K562 (cell line): Measurements from ENCODE around the gene PCBP4. TPM values are rescaled to one million over a fixed set of nuclear protein-coding genes. Genes with fewer than 3 reads are reported as not detected.

Experiments used
- ATAC-seq: fragments of 200-7000 bp; cut with Tn5 transposase; 3 replicates; pipeline ENCODE4 v1.9.1; 2020; ENCODE audit warnings: moderate library complexity
- BruUV-seq: library from RNA; stranded (reverse); fragments of 400-500 nt; replicated peaks from 2 replicates; lab custom pipeline; 2021; lab: Mats Ljungman, UMichigan
- CTCF ChIA-PET: fragments of 300-600 bp; formaldehyde crosslinking; extraction: SDS; loops from one replicate; lab custom pipeline; 2021; ENCODE audit warnings: low intra/inter-chr PET ratio; lab: Yijun Ruan, JAX
- POLR2A ChIA-PET: fragments of 300-600, 350-650 bp; sonication (Branson Sonifier 250); formaldehyde crosslinking; extraction: SDS; loops from one replicate; lab custom pipeline; 2021; ENCODE audit warnings: antibody characterized with exemption, inconsistent platforms; lab: Yijun Ruan, JAX
- DNase-seq, 4 experiments: peaks; one replicate each; pipeline versions ENCODE4 v3.0.0 to v3.0.0-alpha.2; 2011 to 2018; ENCODE audit warnings: low spot score in 3 of 4, mixed read lengths in 3 of 4; ENCODE audit errors: extremely low read depth in 1 of 4
- FAIRE-seq: peaks from 2 replicates; lab custom pipeline; 2011; peaks lifted over from hg19 to GRCh38; lab: Jason Lieb, UNC
- H2AFZ ChIP-seq: 2 replicates; pipeline ENCODE4 v1.6.0; 2011; ENCODE audit warnings: low read depth, low read length, control low read depth, inconsistent platforms
- H3K27ac ChIP-seq: fragments of 200-600 bp; 3 replicates; pipeline ENCODE4 v1.8.0; 2011; ENCODE audit warnings: low read depth, mild to moderate bottlenecking, control low read depth, inconsistent platforms, low read length, moderate library complexity, mixed read lengths; ENCODE audit errors: extremely low read depth
- H3K27me3 ChIP-seq, 2 experiments: fragments of 300-600 bp in 1 of 2; 2 replicates in 1 of 2; 3 replicates in 1 of 2; pipeline versions ENCODE4 v1.6.0 to v1.8.0; 2011; ENCODE audit warnings: inconsistent platforms in 2 of 2, low read length in 2 of 2, mild to moderate bottlenecking in 1 of 2, mixed read lengths in 1 of 2, moderate library complexity in 1 of 2; ENCODE audit not compliant: control insufficient read depth in 2 of 2, insufficient read depth in 2 of 2
- H3K36me3 ChIP-seq: fragments of 300-600 bp; 3 replicates; pipeline ENCODE4 v1.8.0; 2011; ENCODE audit warnings: mild to moderate bottlenecking, low read length, inconsistent platforms; ENCODE audit not compliant: control insufficient read depth, insufficient read depth
- H3K4me1 ChIP-seq, 2 experiments: fragments of 200-600 bp in 1 of 2; replicated peaks in 1 of 2; 2 replicates in 1 of 2; 3 replicates in 1 of 2; pipeline versions ENCODE4 v1.5.1 to v1.8.0; 2011; ENCODE audit warnings: inconsistent platforms in 2 of 2, low read length in 2 of 2, mild to moderate bottlenecking in 1 of 2, mixed read lengths in 1 of 2, moderate library complexity in 1 of 2; ENCODE audit not compliant: control insufficient read depth in 2 of 2, insufficient read depth in 2 of 2
- H3K4me2 ChIP-seq: 2 replicates; pipeline ENCODE4 v1.6.1; 2011; ENCODE audit warnings: low read length, control low read depth, inconsistent platforms, mixed read lengths; ENCODE audit not compliant: insufficient read depth
- H3K4me3 ChIP-seq: fragments of 200-600 bp; sonication (generic), shearing (Covaris generic); 2 replicates; pipeline ENCODE4 v1.5.1; 2016; ENCODE audit warnings: control low read depth, inconsistent platforms
- H3K79me2 ChIP-seq: fragments of 200-600 bp; 3 replicates; pipeline ENCODE4 v1.8.0; 2011; ENCODE audit warnings: low read length, inconsistent platforms; ENCODE audit not compliant: control insufficient read depth, insufficient read depth
- H3K9ac ChIP-seq, 2 experiments: 2 replicates each; pipeline versions ENCODE4 v1.6.0 to v1.6.1; 2011; ENCODE audit warnings: low read depth in 2 of 2, low read length in 2 of 2, control low read depth in 1 of 2, inconsistent platforms in 1 of 2, mild to moderate bottlenecking in 1 of 2, mixed read lengths in 1 of 2; ENCODE audit not compliant: insufficient read depth in 1 of 2
- H3K9me1 ChIP-seq: one replicate; pipeline ENCODE4 v1.6.0; 2011; ENCODE audit warnings: inconsistent platforms, mild to moderate bottlenecking, low read length, moderate library complexity; ENCODE audit not compliant: control insufficient read depth, insufficient read depth
- H3K9me3 ChIP-seq: replicated peaks from 2 replicates; pipeline ENCODE4 v1.5.1; 2011; ENCODE audit warnings: low read depth, low read length, inconsistent platforms; ENCODE audit not compliant: control insufficient read depth, insufficient read depth
- H4K20me1 ChIP-seq: replicated peaks from 2 replicates; pipeline ENCODE4 v1.6.1; 2011; ENCODE audit warnings: low read length, inconsistent platforms, mixed read lengths; ENCODE audit not compliant: control insufficient read depth, insufficient read depth
- EGR1 ChIP-seq: fragments of 450-650 bp; conservative IDR thresholded peaks from 2 replicates; pipeline ENCODE4 v1.6.1; 2017; ENCODE audit warnings: mild to moderate bottlenecking
- GABPA ChIP-seq: fragments of 200-800 bp; sonication (Bioruptor generic); conservative IDR thresholded peaks from 2 replicates; pipeline ENCODE4 v1.6.1; 2016; ENCODE audit warnings: low read depth, missing genetic modification characterization, missing compliant biosample characterization
- GABPB1 ChIP-seq: sonication (generic); formaldehyde crosslinking; IDR thresholded peaks from 2 replicates; pipeline ENCODE4 v1.8.0; 2022; ENCODE audit warnings: mild to moderate bottlenecking, missing genetic modification reagents
- MEF2A ChIP-seq: IDR thresholded peaks from 2 replicates; pipeline ENCODE4 v1.6.1; 2011; ENCODE audit warnings: low read depth, mild to moderate bottlenecking, low read length, moderate library complexity; ENCODE audit not compliant: control insufficient read depth
- MEF2D ChIP-seq: conservative IDR thresholded peaks from 2 replicates; pipeline ENCODE4 v1.6.1; 2016; ENCODE audit warnings: low read depth, missing genetic modification characterization, missing compliant biosample characterization
- PHF8 ChIP-seq: fragments of 200-600 bp; sonication (generic); IDR thresholded peaks from 2 replicates; pipeline ENCODE4 v1.6.1; 2012; ENCODE audit warnings: mixed run types, mild to moderate bottlenecking, inconsistent platforms, low read length, moderate library complexity, borderline replicate concordance
- SMARCC2 ChIP-seq: fragments of 450-650 bp; IDR thresholded peaks from 2 replicates; pipeline ENCODE4 v1.6.1; 2017; ENCODE audit warnings: antibody characterized with exemption, moderate library complexity, mild to moderate bottlenecking, low read depth
- ZBTB7A ChIP-seq: IDR thresholded peaks from 2 replicates; pipeline ENCODE4 v1.6.1; 2011; ENCODE audit warnings: low read depth, mild to moderate bottlenecking, low read length, moderate library complexity, borderline replicate concordance; ENCODE audit not compliant: control insufficient read depth
- WGBS: fragments of 100-300 bp; shearing (Covaris generic); methylation state at CpG from one replicate; pipeline ENCODE4 v1.1.6; 2016; ENCODE audit warnings: low coverage, mixed read lengths; ENCODE audit not compliant: insufficient coverage; ENCODE audit errors: missing lambda C conversion rate; 5-methylcytosine and 5-hydroxymethylcytosine counted together
- in situ Hi-C: fragments of 300-500 bp; cut with MboI; formaldehyde crosslinking; loops from 4 replicates; pipeline ENCODE4 v1.15.0; 2018; ENCODE audit warnings: inconsistent platforms, mixed read lengths
- intact Hi-C: fragments of 100-400 bp; cut with micrococcal nuclease; formaldehyde crosslinking; loops from 2 replicates; pipeline ENCODE4 v1.14.2; 2022
- polyA plus RNA-seq, 8 experiments: library from polyadenylated mRNA; depleted of rRNA in 4 of 8; stranded (reverse) in 5 of 8; unstranded in 3 of 8; fragments of >200 nt; fragmentation: Nextera tagmentation in 2 of 8; fragmentation: Illumina TruSeq in 1 of 8; extraction: Ambion mirVana in 2 of 8; extraction: Trizol in 1 of 8; gene quantifications; 2 replicates each; pipeline versions ENCODE4 v1.2.1 to v1.2.3, GENCODE V29; 2011 to 2014; ENCODE audit warnings: inconsistent platforms in 1 of 8, missing spikeins in 1 of 8
- total RNA-seq, 7 experiments: library from RNA; depleted of rRNA in 6 of 7; stranded (reverse); fragments of >200 nt in 6 of 7; fragmentation: Illumina TruSeq in 2 of 7; extraction: Trizol in 2 of 7; gene quantifications; 2 replicates each; pipeline versions ENCODE4 v1.2.1 to v1.2.3, GENCODE V29; 2011 to 2021; ENCODE audit warnings: low replicate concordance in 1 of 7
- TF ChIP-seq, protein P1 (sequence below): sonication (generic); formaldehyde crosslinking; IDR thresholded peaks from 2 replicates; pipeline ENCODE4 v1.8.0; 2022; ENCODE audit warnings: missing genetic modification reagents, mild to moderate bottlenecking, moderate library complexity, borderline replicate concordance
- TF ChIP-seq, protein P2 (sequence below): fragments of 200-800 bp; sonication (Bioruptor generic); IDR thresholded peaks from 2 replicates; pipeline ENCODE4 v1.6.1; 2017; ENCODE audit warnings: missing genetic modification characterization, missing compliant biosample characterization
- TF ChIP-seq, protein P3 (sequence below): fragments of 450-650 bp; IDR thresholded peaks from 2 replicates; pipeline ENCODE4 v1.6.1; 2014; ENCODE audit warnings: low read depth, mild to moderate bottlenecking, moderate library complexity, borderline replicate concordance

Gene PCBP4
- total and polyA plus RNA-seq, 9 of the 15 experiments (the other 6 are each of a cell fraction or from before 2014, with no cell fraction given): 0.06 to 5.8 (median 2.6) TPM

DNA sequence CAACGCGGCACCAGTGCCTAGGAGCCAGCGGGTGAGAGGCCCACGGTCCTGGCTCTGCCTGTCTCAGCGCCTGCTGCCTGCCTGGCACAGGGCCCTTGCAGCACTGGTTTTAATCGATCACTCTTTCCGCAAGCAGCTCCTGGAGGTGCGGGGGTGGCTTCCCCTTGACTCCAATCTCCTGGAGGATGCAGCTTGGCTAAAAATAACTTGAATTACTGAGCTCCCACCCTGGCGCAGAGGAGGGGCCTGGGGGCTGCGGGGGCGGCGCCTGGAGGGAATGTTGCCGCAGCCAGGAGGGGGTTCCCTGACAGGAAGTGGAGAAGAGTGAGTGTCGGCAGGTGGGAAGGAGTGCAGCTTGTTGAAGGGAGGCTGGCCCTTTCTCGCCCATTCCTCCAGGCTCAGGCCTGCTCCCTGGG lies 38.3 kb upstream of the PCBP4 start:
- Histone ChIP-seq H3K9ac (peak overlapping the region in 1 of 2 experiments; percentile 69; a peak in 2 of 4 replicates), H3K27me3 (no peaks in the 10 kb centered on the region), H3K79me2 (no peaks in the 10 kb centered on the region), H2AFZ (peak overlapping the region; percentile 65; the same call in 1 of the 2 replicates), H3K9me1 (no peaks in the 10 kb centered on the region), H3K4me1 (peaks cover 17 to 35% of the 10 kb centered on the region in 2 experiments; a peak in 4 of 5 replicates), H3K36me3 (no peaks in the 10 kb centered on the region), H3K4me3 (no peak overlapping the region), H3K27ac (no peak overlapping the region), H3K9me3 (no peaks in the 10 kb centered on the region)
- in situ Hi-C loops: loop anchor here (25.0 kb wide), 1 partner anchor 382 kb away; no protein-coding TSS in a partner anchor
- WGBS: 8% methylated on average over 11 of the region's 15 CpGs
- no TSS peak for BruUV-seq
- no peak for FAIRE-seq
- CTCF ChIA-PET: interaction anchor here (0.7 kb wide), 1 partner anchor 117 kb away, joined by 3 read pairs; no protein-coding TSS in a partner anchor
- DNase-seq: peak; percentile 42 to 47 (median 45)
- no peak for ATAC-seq
- TF ChIP-seq GABPA (tag): 0 out of 2 replicates have a peak, but pooled peaks have one; percentile 12
- peak; percentile 90 for TF ChIP-seq EGR1
- TF ChIP-seq, protein P1, sequence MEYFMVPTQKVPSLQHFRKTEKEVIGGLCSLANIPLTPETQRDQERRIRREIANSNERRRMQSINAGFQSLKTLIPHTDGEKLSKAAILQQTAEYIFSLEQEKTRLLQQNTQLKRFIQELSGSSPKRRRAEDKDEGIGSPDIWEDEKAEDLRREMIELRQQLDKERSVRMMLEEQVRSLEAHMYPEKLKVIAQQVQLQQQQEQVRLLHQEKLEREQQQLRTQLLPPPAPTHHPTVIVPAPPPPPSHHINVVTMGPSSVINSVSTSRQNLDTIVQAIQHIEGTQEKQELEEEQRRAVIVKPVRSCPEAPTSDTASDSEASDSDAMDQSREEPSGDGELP: peak; percentile 36; the same call in 1 of the 2 replicates
- 0 out of 2 replicates have a peak, but pooled peaks have one; percentile 10 for TF ChIP-seq PHF8
- 0 out of 2 replicates have a peak, but pooled peaks have one; percentile 22 for TF ChIP-seq GABPB1 (CRISPR knock-in tag)
- TF ChIP-seq, protein P2, sequence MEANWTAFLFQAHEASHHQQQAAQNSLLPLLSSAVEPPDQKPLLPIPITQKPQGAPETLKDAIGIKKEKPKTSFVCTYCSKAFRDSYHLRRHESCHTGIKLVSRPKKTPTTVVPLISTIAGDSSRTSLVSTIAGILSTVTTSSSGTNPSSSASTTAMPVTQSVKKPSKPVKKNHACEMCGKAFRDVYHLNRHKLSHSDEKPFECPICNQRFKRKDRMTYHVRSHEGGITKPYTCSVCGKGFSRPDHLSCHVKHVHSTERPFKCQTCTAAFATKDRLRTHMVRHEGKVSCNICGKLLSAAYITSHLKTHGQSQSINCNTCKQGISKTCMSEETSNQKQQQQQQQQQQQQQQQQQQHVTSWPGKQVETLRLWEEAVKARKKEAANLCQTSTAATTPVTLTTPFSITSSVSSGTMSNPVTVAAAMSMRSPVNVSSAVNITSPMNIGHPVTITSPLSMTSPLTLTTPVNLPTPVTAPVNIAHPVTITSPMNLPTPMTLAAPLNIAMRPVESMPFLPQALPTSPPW (CRISPR knock-in tag): peak; percentile 68
- TF ChIP-seq, protein P3, sequence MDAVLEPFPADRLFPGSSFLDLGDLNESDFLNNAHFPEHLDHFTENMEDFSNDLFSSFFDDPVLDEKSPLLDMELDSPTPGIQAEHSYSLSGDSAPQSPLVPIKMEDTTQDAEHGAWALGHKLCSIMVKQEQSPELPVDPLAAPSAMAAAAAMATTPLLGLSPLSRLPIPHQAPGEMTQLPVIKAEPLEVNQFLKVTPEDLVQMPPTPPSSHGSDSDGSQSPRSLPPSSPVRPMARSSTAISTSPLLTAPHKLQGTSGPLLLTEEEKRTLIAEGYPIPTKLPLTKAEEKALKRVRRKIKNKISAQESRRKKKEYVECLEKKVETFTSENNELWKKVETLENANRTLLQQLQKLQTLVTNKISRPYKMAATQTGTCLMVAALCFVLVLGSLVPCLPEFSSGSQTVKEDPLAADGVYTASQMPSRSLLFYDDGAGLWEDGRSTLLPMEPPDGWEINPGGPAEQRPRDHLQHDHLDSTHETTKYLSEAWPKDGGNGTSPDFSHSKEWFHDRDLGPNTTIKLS: no peak
- TF ChIP-seq ZBTB7A: peak; percentile 52; the same call in 1 of the 2 replicates
- peak; percentile 77 for TF ChIP-seq MEF2D
- TF ChIP-seq MEF2A: peak; percentile 71; the same call in 1 of the 2 replicates
- no peak for TF ChIP-seq SMARCC2
- TF ChIP-seq, all 486 proteins: peak for 9
- H3K4me2 ChIP-seq: peak overlapping the region; percentile 32; the same call in 1 of the 2 replicates
- POLR2A ChIA-PET: no interaction called here
- H4K20me1 ChIP-seq: no peaks in the 10 kb centered on the region
- intact Hi-C loops: no loop called here
